HG03521 (cell line): ENCODE data around the gene SEMA6B.
"Not testable (repeated sequence)": the region's sequence is repeated elsewhere in the genome, so short reads cannot be mapped to it uniquely, and the experiment has no call there.

Experiments used
- ATAC-seq: cut with Tn5 transposase; IDR thresholded peaks from one replicate; pipeline ENCODE4 v1.9.1; 2021; ENCODE audit warnings: mild to moderate bottlenecking, moderate library complexity; ENCODE audit not compliant: unreplicated experiment

The SEMA6B gene

DNA sequence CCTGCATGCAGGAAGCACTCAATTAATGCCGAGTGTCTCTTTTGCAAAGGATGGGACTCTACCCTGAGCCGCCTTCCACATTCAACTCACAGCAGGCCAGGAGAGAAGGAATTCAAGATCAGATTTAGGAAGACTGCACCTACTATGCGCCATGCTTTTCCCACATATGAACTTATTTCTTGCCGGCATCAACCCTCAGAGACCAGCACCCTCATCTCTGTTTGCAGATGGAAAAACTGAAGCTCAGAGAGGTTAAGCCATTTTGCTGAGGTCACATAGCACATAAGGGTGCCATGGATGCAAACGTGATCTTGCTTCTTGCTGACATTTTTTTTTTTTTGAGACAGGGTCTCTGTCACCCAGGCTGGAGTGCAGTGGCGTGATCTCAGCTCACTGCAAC lies 14.2 kb upstream of the SEMA6B start:
- no peak for ATAC-seq

DNA sequence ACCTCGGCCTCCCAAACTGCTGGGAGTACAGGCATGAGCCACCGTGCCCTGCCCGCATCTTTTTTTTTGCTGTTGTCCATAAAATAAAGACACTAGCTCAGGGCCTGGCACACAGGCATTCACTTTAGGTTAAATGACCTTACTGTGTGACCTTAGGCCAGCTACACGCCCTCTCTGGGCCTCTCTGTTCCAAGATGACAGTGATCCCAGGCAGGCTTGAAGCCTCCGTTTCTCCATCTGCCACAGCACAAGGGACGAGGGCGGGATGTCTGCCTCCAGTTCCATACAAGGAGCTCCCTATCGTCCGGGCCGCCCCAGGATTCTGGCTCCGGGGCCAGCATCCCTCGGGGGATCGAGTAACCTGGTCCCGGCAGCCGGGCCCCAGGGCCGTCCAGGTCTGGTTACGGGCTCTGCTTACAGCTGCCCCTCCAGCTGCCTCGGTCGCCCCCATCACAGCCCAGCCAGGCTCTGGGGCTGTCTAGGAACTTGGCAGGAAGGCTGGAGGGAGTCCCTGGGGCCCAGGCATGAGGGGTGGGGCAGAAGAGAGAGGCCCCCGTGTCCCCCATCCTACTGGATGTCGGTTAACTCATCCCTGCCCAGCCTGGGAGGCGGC lies 11.9 kb upstream of the SEMA6B start:
- ATAC-seq, result no peak

DNA sequence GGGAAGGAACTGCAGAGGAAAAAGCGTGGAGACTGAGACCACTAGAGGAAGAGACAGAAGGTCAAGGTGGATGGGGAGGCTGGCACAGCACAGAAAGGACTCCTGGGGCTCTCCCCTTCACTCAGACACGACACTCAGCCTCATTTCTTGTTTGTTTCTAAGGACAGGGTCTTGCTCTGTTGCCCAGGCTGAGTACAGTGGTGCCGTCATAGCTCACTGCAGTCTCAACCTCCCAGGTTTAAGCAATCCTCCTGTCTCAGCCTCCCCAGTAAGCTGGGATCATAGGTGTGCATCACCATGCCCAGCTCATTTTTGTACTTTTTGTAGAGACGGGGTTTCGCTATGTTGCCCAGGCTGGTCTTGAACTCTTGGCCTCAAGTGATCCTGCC lies 11.4 kb upstream of the SEMA6B start:
- no peak for ATAC-seq

DNA sequence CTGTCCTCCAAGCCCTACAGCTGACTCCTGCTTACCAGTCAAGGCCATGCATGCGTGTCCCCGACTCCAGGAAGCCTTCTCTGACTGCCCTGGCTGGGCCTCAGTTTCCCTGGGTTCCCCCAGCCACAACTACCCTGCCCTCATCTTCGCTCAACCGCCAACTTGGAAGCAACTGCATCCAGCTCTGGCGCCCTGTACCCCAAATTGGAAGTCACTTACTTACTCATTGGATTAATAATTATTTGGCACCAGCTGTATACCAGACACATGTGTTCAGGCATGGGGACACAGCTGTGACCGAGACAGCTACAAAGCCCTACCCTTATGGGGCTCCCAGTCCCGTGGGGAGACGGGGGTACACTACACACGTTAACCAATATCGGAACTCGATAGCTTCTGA lies 10.9 kb upstream of the SEMA6B start:
- no peak for ATAC-seq

DNA sequence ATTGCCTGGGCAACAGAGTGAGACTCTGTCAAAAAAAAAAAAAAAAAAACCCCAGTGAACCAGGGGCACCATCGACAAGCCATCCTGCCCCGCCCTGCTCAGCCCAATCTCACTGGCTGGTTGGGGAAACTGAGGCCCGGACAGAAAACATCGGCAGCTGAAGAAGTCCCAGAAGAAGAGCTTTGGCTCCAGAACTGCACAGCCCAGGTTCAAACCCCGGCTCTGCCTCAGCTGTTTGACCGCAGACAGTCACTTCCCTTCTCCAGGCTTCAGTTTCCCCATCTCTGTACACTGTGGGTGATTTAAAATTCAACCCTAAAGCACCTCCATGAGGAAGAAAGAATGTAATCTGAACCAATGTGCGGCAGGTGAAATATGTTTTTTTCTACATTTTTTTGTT lies 9.4 kb upstream of the SEMA6B start:
- ATAC-seq, result no peak

DNA sequence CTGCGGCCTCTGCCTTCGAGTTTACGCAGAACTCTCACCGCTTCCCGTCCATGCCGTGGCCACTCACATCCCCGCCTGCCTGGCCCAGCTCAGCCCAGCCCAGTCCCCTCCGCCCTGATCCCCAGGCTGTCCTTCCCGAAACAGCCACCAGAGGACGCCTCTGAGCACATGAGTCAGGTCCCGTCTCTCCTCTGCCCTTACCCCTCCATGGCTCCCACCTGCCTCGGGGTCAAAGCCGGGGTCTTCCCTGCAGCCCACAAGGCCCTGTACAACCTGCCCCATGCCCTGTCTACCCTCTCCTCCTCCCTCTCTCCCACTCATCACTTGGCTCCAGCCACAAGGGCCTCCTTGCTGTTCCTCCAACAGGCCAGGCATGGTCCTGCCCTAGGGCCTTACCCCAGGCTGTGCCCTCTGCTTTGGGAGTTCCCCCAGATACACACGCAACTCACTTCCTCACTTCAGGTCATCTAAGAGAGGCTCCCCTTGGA lies 8.1 kb upstream of the SEMA6B start:
- no peak for ATAC-seq

DNA sequence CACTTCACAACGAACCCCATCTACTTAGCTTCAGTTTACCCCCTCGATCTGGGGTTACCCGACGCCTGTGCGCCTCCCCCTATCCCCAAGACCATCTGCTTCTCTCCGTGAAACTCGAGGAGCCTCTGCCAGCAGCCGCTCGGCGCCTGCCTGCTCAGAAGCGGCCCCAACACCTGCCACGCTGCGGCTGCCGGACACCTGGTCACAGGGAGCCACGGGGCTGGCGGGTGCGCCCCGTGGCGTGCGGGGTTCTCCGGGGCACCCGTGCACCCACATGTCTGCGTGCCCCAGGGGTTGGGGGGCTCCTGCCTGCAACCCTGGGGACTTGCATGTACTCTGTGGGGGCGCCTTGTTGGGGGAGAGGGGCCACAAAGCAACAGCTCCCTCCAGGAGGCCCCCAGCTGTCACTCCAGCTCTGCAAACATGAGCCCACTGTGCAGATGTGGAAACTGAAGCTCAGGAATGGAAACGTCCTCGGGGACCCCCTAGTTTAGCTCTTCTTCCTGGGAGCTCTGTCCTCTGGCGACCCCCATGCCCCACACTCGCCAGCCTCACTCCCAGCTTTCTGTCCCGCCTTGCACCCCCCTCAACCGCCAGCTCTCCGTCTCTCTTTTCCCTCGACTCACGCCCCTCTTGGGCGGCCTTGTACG lies 7.0 kb upstream of the SEMA6B start:
- no peak for ATAC-seq

DNA sequence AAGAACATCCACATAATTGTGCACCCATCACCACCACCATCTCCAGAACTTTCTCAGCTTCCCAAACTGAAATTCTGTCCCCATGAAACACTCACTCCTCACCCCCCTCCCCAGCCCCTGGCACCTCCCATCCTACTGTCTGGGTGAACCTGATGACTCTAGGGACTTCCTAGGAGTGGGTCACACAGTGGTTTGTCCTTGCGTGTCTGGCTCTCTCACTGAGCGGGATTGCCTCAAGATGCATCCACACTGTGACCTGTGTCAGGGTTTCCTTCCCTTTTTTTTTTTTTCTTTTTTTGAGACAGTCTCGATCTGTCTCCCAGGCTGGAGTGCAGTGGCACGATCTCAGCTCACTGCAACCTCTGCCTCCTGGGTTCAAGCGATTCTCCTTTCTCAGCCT lies 4.1 kb upstream of the SEMA6B start:
- ATAC-seq, result not testable (repeated sequence)

DNA sequence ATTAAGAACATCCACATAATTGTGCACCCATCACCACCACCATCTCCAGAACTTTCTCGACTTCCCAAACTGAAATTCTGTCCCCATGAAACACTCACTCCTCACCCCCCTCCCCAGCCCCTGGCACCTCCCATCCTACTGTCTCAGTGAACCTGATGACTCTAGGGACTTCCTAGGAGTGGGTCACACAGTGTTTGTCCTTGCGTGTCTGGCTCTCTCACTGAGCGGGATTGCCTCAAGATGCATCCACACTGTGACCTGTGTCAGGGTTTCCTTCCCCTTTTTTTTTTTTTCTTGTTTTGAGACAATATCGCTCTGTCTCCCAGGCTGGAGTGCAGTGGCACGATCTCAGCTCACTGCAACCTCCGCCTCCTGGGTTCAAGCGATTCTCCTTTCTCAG lies 2.6 kb upstream of the SEMA6B start:
- not testable (repeated sequence) for ATAC-seq

DNA sequence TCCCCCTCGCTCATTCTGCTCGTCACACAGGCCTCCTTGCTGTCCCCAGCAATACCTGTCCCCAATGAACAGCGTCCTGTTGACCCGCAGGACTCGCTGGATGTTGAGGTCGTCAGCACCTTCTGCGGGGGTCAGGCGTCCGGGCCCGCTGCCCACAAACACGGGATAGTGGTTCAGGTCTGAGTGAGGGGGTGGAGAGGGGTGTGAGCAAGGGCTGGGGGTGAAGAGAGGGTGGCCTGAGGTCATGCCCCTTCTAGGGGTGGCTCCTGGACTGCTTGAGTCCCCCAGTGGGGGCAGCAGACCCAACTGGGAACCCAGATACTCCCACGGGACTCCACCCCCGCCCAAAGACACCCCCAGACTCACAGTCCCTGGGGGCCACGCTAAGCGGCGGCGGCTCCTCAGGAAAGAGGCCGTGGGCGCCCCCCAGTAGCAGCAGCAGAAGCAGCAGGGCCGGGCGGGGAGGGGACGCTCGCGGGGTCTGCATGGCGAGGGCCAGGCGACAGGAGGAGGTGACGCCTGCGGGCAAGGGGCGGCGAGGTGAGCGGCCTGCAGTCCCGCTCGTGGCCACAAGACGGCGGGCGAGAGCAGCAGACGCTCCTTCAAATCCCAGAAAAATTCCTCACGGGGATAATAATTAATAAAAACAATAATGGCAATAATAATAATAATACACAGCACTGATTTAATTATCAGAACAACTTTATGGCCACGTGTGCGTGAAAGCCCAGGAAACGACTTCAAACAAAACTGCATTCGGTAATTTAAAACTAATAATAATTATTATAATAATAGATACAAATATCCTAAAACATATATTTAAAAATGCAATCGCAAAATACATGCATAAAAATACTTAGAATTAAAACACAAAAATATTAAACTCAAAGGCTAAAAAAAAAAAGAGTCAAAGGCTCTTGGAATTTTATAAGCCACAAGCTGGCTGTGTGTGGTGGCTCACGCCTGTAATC lies 1.2 kb downstream of the SEMA6B start:
- no peak for ATAC-seq

DNA sequence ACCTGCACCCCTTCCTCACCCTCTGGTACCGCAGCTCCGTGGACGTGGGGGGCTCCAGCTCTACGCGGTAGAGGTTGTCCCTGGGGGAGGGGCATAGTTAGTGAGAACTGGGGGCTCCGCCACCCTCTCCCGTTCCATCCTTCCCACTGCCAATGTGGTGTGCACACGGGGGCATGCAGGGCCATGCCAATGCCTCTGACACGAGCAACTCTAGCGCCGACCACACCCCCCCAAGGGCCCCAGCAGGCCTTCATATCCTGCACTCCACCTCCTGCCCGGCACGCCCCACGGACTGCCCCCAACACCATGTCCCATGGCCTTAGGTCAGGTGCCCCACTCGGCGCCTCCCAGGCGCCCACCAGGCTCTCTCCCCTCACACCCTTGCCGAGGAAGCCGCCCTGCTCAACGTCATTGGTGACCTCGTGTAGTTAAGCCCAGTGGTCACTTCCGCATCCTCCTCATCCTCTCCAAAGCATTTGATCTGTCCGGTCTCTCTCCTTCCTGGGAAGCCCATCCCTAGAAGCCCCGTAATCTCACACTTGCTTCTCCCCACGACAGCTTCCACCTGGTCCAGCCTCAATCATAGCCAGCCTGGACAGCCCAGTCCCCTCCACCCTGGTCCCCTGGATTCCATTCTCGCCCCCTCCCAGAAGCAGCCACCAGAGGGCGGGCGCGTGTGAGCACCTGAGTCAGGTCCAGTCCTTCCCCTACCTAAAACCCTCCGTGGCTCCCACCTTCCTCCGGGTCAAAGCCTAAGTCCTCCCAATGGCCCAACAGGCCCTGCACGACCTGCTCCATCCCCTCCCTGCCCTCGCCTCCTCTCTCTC lies 2.1 kb downstream of the SEMA6B start:
- no peak for ATAC-seq

DNA sequence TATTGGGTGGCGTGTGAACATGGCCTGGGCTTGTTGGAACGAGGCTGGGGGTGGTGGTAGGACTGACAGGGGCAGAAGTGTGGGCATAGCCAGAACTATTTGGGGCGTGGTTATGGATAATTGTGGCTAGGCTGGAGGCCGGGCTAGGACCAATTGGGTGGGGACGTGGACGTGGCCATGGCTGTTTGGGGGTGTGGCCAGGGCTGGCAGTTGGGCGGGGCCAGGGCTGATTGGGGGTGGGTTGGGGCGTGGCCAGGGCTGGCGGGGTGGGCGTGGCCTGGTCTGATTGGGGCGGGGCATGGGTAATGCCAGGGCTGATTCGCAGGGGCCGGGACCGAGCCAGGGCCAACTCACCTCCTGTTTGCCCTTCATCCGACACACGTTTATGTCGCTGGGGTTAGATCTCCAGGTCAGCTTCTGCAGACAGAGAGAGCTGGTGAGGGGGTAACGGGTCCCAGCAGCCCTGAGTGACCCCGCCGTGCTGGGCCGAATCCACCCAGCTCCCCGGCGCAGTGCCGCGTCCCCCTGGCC lies 2.8 kb downstream of the SEMA6B start:
- no peak for ATAC-seq

DNA sequence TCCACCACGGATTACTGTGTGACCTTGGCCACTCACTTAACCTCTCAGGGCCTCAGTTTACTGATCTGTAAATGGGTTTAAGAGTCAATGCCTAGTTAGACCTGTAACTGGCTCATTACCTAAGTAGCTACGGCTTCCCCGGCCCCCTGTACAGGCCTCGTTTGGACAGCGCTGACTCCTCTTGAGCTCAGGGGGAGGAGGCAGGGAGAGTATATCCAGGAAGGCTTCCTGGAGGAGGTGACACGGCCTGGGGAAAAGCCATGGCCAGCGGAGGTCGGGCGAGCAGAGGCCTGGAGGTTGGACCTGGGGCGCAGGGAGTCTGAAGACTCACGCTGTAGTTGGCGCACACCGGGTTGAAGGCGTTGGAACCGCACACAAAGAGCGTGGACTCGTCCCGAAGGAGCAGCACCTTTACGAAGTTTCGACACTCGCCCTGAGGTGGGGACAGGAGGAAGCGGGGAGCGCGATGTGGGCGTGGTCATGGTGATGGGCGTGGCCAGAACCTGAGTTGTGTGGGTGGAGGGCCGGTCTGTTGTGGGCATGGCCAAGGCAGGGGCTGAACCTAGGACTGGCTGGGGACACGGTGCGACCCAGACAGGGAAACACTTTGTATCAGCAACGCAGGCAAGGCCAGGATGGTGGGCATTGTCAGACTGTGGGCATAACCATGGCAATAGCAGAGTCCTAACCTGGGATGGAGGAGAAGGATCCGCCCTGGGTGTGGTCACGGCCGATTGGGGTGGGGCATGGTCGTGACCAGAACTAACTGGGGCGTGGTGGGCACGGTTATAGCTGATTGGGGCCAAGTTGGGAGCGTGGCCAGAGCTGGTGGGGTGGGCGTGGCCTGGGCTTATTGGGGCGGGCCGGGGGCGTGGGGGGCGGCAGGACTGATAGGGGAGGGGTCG lies 3.6 kb downstream of the SEMA6B start:
- no peak for ATAC-seq

DNA sequence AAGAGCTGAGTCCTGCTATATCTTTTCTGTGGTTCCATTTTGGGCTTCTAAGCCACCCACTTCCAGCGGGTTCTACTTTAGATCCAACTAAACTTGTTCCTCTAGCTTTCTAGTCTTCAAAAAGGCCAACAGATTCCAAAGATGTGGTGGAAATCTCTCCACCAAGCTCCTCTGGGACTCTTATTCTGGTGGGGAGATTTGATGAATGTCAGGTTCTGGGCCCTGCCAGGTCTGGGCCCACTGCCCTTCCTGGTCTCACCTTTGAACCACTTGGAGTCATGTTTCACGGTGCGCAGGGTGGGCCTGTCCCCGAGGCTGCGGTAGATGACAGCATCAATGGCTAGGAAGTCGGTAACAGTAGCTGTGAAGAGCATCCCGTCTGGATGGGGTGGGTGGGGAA lies 4.8 kb downstream of the SEMA6B start:
- ATAC-seq, result no peak

DNA sequence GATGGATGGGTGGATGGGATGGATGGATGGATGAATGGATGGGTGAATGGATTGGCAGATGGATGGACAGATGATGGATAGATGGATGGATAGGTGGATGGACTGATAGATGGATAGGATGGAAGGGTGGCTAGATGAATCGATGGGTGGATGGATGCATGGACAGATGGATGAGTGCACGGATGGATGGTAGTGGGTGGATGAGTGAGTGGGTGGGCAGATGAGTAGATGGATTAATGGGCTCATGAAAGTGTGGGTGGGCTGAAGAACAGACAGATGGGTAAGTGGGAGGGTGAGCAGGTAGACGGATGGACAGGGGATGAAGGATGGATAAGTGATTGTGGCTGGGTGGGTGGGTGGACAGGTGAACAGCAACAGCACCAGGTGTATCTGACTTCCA lies 5.7 kb downstream of the SEMA6B start:
- ATAC-seq, result no peak

DNA sequence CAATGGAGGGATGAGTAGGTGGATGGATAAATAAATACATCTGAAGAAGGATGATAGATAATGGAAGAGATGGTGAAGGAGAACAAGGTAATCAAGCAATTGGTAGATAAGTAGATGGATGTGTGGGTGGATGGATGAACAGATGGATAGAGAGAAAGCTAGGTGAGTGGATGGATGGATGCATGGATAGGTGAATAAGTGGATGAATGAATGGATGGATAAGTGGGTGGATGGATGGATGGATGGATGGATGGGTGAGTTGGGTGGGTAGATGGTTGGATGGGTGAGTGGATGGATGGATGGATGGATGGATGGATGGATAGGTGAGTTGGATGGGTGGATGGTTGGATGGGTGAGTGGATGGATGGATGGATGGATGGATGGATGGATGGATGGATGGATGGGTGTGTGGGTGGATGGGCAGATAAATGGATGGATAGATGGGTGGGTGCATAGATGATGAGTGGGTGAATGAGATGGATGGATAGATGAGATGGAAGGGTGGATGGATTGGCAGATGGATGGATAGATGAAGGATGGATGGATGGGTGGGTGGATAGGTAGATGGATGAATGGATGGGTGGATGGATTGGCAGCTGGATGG lies 6.3 kb downstream of the SEMA6B start:
- no peak for ATAC-seq

DNA sequence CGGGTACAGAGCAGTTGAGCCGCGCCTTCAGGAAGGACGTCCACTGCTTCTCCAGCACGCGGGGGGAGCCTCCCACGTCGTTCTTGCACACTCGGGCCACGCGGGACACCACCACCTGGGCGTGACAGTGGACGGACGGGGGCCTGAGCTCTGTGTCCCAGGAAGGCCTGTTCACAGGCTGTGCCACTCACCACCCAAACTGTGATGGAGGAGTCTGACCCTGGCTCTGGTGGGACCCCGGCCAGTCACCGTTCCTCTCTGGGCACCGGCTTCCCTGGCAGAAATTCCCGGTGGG lies 7.0 kb downstream of the SEMA6B start:
- ATAC-seq, result no peak

DNA sequence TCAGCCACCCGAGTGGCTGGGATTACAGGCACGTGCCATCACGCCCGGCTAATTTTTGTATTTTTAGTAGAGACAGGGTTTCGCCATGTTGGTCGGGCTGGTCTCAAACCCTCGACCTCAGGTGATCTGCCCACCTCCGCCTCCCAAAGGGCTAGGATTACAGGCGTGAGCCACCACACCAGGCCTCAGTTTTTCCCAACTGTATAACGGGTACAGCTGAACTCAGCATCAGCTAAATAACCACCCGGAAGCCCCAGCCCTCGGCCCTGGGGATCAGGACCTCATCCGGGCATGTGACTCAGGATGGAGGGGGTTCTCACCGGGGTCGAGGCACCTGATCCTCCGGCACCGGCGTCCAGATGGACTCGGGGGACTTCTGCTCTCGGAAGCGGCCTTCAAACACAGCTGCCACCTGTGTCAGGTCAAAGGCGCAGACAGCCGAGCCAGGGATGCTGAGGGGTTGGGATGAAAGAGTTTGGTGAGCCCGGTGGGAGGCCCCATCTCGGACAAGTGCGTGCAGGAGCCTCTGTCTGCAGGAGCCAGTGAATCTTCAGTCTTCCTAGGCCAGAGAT lies 8.9 kb downstream of the SEMA6B start:
- ATAC-seq, result no peak

DNA sequence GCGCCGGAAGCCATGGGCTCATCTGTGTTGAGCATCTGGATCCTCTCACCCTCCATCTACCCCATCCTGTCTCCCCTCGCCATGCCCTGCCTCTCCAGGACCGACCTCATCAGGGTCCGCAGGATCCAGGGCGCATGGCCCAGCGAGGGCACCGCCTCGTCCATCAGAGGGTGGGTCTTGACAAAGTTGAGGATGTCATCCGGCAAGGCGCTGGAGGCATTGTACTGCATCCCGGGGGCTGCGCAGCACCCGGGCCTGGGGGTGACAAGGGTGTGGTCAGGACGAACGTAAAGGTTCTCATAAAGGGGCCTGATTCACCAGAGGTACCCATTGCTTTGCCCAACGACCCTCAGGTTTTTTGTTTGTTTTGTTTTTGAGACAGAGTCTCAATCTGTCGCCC lies 9.5 kb downstream of the SEMA6B start:
- ATAC-seq, result no peak
